ENCODE measurements around the gene RAB11A. TPM values are rescaled to one million over a fixed set of nuclear protein-coding genes. Genes with fewer than 3 reads are reported as not detected.

RAB11A gene
- total RNA-seq, 1 donor from 2014 or later = 295 TPM

Other genes with a start within 250 kb of the RAB11A start
- gene SLC24A1, start 247.6 kb upstream of the RAB11A start, total RNA-seq = 11.3 and 17.8 TPM in 2 replicates
- 8.5 and 11.6 TPM in 2 replicates for gene DENND4A, start 77.2 kb upstream of the RAB11A start, total RNA-seq